ENCODE data around the gene MCRIP2. TPM values are rescaled to one million over a fixed set of nuclear protein-coding genes. Genes with fewer than 3 reads are reported as not detected.

The MCRIP2 gene
- total RNA-seq, 1 donor from 2014 or later, result 181 TPM

DNA sequence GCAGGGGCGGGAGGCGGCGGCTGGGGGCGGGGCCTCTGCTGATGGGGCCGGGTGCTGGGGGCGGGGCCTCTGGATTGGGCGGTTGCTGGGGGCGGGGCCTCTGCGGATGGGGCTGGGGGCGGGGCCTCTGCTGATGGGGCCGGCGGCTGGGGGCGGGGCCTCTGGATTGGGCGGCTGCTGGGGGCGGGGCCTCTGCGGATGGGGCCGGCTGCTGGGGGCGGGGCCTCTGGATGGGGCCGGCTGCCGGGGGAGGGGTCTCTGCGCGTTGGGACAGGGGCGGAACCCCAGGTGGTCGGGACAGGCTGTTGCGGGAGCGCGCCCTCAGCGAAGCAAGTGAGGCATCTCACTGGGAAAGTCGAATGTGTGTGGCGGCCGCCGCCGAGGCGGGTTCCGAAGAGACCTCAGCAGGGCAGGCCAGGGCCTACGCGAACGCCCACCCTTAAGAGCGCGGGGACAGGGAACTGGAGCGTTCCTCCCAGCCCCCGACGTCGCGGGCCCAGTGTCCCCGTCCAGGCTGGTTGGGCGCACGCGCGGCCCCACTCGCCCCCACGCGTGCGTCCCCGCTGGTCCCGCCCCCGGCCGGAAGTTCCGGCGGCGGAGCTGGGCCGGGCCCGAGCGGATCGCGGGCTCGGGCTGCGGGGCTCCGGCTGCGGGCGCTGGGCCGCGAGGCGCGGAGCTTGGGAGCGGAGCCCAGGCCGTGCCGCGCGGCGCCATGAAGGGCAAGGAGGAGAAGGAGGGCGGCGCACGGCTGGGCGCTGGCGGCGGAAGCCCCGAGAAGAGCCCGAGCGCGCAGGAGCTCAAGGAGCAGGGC, 38.4 kb downstream of the MCRIP2 start, which contains the start of gene STUB1:
Gene STUB1 (plus strand): TSS at position 597 of the 811 bp plus-strand sequence. CDS start 116 bp downstream, at position 713.
- Histone ChIP-seq H3K9me3 (replicated peaks) (no peaks in the 10 kb centered on the region), H3K27me3 (ENCODE audit: low read depth) (peaks cover 19% of the 10 kb centered on the region), H3K36me3 (peaks cover 21% of the 10 kb centered on the region), H3K4me1 (peaks cover 72% of the 10 kb centered on the region), H3K27ac (replicated peaks) (peak within 1 kb of the TSS; percentile 100), H3K4me3 (peak within 1 kb of the TSS; percentile 88)
- peak; percentile 88 for DNase-seq
- TF ChIP-seq, protein P1, sequence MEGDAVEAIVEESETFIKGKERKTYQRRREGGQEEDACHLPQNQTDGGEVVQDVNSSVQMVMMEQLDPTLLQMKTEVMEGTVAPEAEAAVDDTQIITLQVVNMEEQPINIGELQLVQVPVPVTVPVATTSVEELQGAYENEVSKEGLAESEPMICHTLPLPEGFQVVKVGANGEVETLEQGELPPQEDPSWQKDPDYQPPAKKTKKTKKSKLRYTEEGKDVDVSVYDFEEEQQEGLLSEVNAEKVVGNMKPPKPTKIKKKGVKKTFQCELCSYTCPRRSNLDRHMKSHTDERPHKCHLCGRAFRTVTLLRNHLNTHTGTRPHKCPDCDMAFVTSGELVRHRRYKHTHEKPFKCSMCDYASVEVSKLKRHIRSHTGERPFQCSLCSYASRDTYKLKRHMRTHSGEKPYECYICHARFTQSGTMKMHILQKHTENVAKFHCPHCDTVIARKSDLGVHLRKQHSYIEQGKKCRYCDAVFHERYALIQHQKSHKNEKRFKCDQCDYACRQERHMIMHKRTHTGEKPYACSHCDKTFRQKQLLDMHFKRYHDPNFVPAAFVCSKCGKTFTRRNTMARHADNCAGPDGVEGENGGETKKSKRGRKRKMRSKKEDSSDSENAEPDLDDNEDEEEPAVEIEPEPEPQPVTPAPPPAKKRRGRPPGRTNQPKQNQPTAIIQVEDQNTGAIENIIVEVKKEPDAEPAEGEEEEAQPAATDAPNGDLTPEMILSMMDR (IDR thresholded peaks at IDR 0.05; ENCODE audit: borderline replicate concordance), result no peak
- intact Hi-C loops (cut with micrococcal nuclease), result no loop called here

DNA sequence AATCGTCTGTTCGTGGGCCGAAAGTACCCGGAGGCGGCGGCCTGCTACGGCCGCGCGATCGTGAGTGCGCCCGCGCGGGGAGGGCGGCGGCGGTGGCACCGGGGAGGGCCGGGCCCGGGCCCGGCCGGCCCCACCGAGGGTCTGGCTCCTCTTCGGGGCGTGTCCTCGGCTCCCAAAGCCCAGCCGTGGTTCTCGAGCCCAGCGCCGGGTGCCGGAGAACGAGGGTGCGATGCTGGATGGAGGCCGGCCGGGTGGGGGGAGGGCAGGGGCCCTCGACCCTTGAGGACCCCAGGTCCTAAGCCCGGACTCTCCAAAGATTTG, 39.0 kb downstream of the MCRIP2 start:
- Histone ChIP-seq H3K4me3 (peak overlapping the region; percentile 88), H3K36me3 (peaks cover 21% of the 10 kb centered on the region), H3K4me1 (peaks cover 73% of the 10 kb centered on the region), H3K27me3 (ENCODE audit: low read depth) (peaks cover 19% of the 10 kb centered on the region), H3K9me3 (replicated peaks) (no peaks in the 10 kb centered on the region), H3K27ac (replicated peaks) (peak overlapping the region; percentile 100)
- no peak for DNase-seq
- TF ChIP-seq, protein P1 (IDR thresholded peaks at IDR 0.05; ENCODE audit: borderline replicate concordance), result no peak
- intact Hi-C loops (cut with micrococcal nuclease), result no loop called here

DNA sequence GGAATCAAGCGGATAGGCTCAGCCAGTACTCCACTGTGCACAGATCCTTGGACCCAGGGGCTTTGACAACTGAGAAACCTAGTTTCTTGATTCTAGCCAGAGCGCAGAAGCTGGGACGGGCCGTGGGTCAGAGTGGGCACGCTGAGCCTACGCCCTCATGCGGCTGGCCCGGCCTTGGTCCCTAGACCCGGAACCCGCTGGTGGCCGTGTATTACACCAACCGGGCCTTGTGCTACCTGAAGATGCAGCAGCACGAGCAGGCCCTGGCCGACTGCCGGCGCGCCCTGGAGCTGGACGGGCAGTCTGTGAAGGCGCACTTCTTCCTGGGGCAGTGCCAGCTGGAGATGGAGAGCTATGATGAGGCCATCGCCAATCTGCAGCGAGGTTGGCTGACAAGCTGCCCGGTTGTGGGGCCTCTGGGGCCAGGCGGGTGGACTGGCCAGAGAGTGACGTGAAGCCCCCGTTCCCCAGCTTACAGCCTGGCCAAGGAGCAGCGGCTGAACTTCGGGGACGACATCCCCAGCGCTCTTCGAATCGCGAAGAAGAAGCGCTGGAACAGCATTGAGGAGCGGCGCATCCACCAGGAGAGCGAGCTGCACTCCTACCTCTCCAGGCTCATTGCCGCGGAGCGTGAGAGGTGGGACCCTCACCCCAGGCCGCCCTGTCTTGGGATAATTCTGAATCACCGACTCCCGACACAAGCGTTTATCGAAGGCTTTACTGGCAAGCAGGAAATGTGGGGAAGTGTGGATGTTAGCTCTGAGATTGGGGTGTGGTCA, 39.5 kb downstream of the MCRIP2 start:
- Histone ChIP-seq H3K4me3 (peak overlapping the region; percentile 88), H3K9me3 (replicated peaks) (no peaks in the 10 kb centered on the region), H3K36me3 (peaks cover 21% of the 10 kb centered on the region), H3K27ac (replicated peaks) (peak overlapping the region; percentile 100), H3K27me3 (ENCODE audit: low read depth) (peaks cover 19% of the 10 kb centered on the region), H3K4me1 (peaks cover 73% of the 10 kb centered on the region)
- intact Hi-C loops (cut with micrococcal nuclease), result no loop called here
- TF ChIP-seq, protein P1 (IDR thresholded peaks at IDR 0.05; ENCODE audit: borderline replicate concordance), result no peak
- DNase-seq, result no peak

DNA sequence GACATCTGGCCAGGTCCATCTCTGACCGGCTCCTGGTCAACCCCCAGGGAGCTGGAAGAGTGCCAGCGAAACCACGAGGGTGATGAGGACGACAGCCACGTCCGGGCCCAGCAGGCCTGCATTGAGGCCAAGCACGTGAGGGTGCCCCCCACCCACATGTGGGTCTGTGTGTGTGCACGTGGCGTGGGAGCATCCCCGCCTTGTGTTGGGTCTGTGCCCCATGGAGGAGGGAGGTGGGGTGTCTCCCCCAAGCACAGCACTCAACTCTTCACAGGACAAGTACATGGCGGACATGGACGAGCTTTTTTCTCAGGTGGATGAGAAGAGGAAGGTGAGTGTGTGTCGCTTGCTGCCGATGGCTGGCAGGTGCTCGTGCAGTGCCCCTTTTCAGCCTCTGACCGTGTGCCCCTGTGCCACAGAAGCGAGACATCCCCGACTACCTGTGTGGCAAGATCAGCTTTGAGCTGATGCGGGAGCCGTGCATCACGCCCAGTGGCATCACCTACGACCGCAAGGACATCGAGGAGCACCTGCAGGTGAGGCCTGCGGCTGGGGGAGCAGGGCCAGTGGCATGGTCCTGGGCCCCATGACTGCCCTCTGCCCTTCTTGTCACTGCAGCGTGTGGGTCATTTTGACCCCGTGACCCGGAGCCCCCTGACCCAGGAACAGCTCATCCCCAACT, 40.3 kb downstream of the MCRIP2 start:
- intact Hi-C loops (cut with micrococcal nuclease), result no loop called here
- no peaks in the 10 kb centered on the region for H3K9me3 ChIP-seq (replicated peaks)
- peaks cover 71% of the 10 kb centered on the region for H3K4me1 ChIP-seq
- peaks cover 13% of the 10 kb centered on the region for H3K27me3 ChIP-seq (ENCODE audit: low read depth)
- peak overlapping the region; percentile 100 for H3K27ac ChIP-seq (replicated peaks)
- H3K4me3 ChIP-seq, result peak overlapping the region; percentile 88
- no peak for DNase-seq
- peaks cover 25% of the 10 kb centered on the region for H3K36me3 ChIP-seq
- TF ChIP-seq, protein P1 (IDR thresholded peaks at IDR 0.05; ENCODE audit: borderline replicate concordance), result no peak

Measured in left ventricle myocardium inferior (tissue), 1 donor.